A673 (cell line): Measurements from ENCODE around the gene GRAP2.

ENCODE experiments used
- EZH2 ChIP-seq: fragments of 200-600 bp; sonication (generic); IDR thresholded peaks from 2 replicates; pipeline ENCODE4 v1.6.1; 2017; ENCODE audit warnings: borderline replicate concordance, low read depth, mild to moderate bottlenecking, mixed read lengths, antibody characterized with exemption, low read length; ENCODE audit not compliant: poor library complexity, severe bottlenecking
- TF ChIP-seq, protein P1 (sequence below): fragments of 300-800, 200-600 bp; sonication (generic); conservative IDR thresholded peaks from 2 replicates; pipeline ENCODE4 v1.5.1; 2017; ENCODE audit warnings: low read depth, mild to moderate bottlenecking, antibody characterized with exemption, low read length, moderate library complexity, mixed read lengths

DNA sequence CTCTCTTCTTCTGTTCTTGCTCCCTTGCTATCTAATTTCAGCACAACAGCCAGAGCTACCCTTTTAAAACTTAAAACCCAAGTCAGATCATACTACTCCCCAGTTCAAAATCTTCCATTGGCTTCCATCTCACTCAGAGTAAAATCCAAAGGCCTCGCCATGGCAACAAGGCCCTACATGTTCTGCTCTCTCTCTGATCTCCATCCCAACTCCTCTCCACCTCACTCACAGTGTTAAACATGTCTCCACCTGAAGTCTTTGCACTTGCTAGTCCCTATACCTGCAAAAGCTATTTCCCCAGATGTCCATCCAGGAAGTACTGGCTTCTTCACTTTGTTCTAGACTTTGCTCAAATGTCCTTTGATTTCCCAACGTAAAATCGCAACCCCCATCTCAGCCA, 3.0 kb upstream of the GRAP2 start:
- TF ChIP-seq, protein P1, sequence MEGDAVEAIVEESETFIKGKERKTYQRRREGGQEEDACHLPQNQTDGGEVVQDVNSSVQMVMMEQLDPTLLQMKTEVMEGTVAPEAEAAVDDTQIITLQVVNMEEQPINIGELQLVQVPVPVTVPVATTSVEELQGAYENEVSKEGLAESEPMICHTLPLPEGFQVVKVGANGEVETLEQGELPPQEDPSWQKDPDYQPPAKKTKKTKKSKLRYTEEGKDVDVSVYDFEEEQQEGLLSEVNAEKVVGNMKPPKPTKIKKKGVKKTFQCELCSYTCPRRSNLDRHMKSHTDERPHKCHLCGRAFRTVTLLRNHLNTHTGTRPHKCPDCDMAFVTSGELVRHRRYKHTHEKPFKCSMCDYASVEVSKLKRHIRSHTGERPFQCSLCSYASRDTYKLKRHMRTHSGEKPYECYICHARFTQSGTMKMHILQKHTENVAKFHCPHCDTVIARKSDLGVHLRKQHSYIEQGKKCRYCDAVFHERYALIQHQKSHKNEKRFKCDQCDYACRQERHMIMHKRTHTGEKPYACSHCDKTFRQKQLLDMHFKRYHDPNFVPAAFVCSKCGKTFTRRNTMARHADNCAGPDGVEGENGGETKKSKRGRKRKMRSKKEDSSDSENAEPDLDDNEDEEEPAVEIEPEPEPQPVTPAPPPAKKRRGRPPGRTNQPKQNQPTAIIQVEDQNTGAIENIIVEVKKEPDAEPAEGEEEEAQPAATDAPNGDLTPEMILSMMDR, result no peak
- no peak for TF ChIP-seq EZH2
